Activated T-cell treated with anti-CD3 and anti-CD28 coated beads, Interleukin-2, amount 50 U/mL, for 24 hours (primary cell): Measurements from ENCODE around the gene ZNF784.

Experiments
- DNase-seq: peaks from one replicate; pipeline ENCODE4 v3.0.0-alpha.2; 2020
- H3K27ac Mint-ChIP-seq: 2 replicates; pipeline ENCODE4 v1.8.0; 2020; ENCODE audit warnings: mild to moderate bottlenecking, mixed read lengths
- H3K27me3 Mint-ChIP-seq: 2 replicates; pipeline ENCODE4 v1.8.0; 2020; ENCODE audit warnings: mixed read lengths
- H3K36me3 Mint-ChIP-seq: 2 replicates; pipeline ENCODE4 v1.8.0; 2020; ENCODE audit warnings: low read depth, mixed read lengths
- H3K4me1 Mint-ChIP-seq: 2 replicates; pipeline ENCODE4 v1.8.0; 2020; ENCODE audit warnings: low read depth, mixed read lengths
- H3K4me3 Mint-ChIP-seq: 2 replicates; pipeline ENCODE4 v1.8.0; 2020; ENCODE audit warnings: mild to moderate bottlenecking, moderate library complexity, mixed read lengths
- H3K9me3 Mint-ChIP-seq: 2 replicates; pipeline ENCODE4 v1.8.0; 2020; ENCODE audit warnings: mixed read lengths

ZNF784 gene

DNA sequence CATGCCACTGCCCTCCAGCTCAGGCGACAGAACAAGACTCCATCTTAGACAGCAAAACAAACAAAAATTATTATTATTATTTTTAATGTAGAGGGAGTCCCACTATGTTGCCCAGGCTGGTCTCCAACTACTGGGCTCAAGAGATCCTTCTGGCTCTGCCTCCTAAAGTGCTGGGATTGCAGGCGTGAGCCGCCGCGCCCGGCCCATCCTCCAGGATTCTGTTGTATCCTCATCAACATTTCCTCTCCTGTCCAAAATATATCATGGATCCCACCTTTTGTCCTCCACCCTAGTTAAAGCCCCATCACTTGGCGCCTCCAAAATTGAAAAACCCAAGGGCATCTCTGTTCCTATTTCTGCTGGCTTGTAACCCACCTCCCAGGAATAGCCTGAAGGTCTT is 1.2 kb downstream of the ZNF784 start:
- peaks cover 5% of the 10 kb centered on the region for H3K27me3 Mint-ChIP-seq
- no peak overlapping the region for H3K4me3 Mint-ChIP-seq
- peaks cover 18% of the 10 kb centered on the region for H3K36me3 Mint-ChIP-seq
- no peaks in the 10 kb centered on the region for H3K9me3 Mint-ChIP-seq
- no peak for DNase-seq
- no peak overlapping the region for H3K27ac Mint-ChIP-seq
- H3K4me1 Mint-ChIP-seq, result peaks cover 55% of the 10 kb centered on the region

DNA sequence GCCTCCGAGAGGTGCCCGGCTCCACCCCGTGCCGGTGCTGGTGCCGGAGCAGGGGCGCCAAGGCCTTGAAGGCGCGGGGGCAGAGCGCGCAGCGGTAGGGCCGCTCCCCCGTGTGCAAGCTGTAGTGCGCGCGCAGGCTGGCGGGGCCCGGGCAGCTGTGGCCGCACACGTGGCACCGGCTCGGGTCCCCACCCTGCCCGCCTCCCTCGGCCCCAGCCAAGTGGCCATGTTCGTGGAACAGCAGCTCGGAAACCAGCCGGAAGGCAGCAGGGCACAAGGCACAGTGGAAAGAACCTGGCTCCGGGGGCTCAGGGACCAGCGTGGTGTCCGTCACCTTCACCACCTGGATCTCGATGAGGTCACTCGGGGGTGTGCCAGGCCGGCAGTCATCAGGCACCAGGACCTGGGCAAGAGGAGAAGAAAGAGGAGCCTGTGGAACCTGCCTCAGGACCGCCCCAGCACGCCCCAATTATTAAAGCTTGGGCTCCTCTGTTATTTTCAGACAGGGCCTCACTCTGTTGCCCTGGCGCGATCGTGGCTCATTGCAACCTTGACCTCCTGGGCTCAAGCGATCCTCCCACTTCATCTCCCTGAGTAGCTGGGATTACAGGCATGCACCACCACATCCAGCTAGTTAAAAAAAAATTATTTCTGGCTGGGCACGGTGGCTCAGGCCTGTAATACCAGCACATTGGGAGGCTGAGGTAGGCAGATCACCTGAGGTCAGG is 2.0 kb downstream of the ZNF784 start:
- peaks cover 25% of the 10 kb centered on the region for H3K36me3 Mint-ChIP-seq
- no peak overlapping the region for H3K4me3 Mint-ChIP-seq
- H3K9me3 Mint-ChIP-seq, result no peaks in the 10 kb centered on the region
- peaks cover 55% of the 10 kb centered on the region for H3K4me1 Mint-ChIP-seq
- peaks cover 5% of the 10 kb centered on the region for H3K27me3 Mint-ChIP-seq
- H3K27ac Mint-ChIP-seq, result no peak overlapping the region
- DNase-seq, result no peak

GRCh38 chr19:55621673-55622231 is 2.6 kb downstream of the ZNF784 start:
- no peak for DNase-seq
- Mint-ChIP-seq H3K4me3 (no peak overlapping the region), H3K9me3 (no peaks in the 10 kb centered on the region), H3K36me3 (peaks cover 30% of the 10 kb centered on the region), H3K27ac (no peak overlapping the region), H3K27me3 (no peaks in the 10 kb centered on the region), H3K4me1 (peaks cover 49% of the 10 kb centered on the region)

DNA sequence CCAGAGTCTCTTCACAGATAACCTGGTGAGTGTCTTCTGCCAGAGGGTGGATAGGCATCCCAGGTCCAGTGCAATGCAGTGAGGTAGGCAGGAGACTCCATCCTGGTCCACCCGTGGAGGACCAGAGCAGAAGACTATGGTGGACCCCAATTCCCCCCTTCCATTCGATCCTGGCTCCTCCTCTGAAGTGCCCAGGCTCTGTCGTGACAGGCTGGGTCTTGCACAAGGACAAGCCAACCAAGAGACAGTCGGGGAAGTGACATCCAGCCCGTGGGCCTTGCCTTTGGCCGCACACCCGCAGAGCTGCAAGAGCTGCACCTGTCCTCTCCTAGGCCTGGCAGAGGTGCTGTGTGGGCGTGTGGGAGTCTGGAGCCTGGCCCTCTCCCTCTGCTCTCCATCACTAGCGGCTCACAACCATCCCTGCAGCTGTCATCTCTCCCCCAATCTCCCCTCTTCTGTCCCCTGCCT is 3.1 kb downstream of the ZNF784 start:
- Mint-ChIP-seq H3K27ac (no peak overlapping the region), H3K4me3 (no peak overlapping the region), H3K4me1 (peaks cover 44% of the 10 kb centered on the region), H3K27me3 (no peaks in the 10 kb centered on the region), H3K9me3 (no peaks in the 10 kb centered on the region), H3K36me3 (peaks cover 35% of the 10 kb centered on the region)
- no peak for DNase-seq

DNA sequence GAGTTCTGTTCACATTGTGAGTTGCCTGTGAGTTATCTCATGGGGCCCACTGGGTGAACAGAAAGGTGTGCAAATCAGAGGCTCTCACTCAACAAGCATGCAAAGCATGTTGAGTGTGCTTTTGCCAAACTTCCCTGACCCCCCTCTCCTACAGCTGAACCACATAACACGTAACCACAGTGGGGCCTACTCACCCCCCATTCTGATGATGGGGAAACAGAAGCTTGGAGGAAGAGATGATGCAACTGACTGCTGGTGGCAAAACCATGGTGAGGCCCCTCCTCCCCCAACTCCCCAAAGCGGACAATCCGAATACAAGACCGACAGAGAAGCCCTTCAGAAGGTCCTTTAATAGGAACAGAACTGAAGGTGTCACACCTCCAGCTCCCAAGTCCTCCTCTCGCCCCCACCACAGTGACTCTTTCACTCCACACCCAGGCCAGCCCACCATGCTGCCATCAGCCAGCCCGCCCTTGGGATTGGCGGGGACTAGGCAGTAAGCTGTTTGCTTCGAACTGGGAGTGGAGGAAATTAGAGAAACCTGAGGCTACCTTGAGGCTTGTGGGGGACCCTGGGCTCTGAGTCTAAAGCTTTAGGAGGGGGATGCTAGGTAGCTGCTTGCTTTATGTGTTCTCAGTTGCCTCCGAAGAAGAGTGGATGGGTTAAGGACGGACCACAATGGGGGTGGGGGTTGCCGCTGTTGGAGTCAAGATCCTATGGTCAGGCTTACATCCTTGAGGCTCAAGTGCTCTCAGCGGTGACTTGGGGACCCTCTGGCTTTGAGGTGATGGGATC is 3.8 kb downstream of the ZNF784 start:
- Mint-ChIP-seq H3K27me3 (no peaks in the 10 kb centered on the region), H3K4me1 (peaks cover 39% of the 10 kb centered on the region), H3K9me3 (no peaks in the 10 kb centered on the region), H3K36me3 (peaks cover 40% of the 10 kb centered on the region), H3K4me3 (no peak overlapping the region), H3K27ac (peak overlapping the region; percentile 44)
- no peak for DNase-seq

DNA sequence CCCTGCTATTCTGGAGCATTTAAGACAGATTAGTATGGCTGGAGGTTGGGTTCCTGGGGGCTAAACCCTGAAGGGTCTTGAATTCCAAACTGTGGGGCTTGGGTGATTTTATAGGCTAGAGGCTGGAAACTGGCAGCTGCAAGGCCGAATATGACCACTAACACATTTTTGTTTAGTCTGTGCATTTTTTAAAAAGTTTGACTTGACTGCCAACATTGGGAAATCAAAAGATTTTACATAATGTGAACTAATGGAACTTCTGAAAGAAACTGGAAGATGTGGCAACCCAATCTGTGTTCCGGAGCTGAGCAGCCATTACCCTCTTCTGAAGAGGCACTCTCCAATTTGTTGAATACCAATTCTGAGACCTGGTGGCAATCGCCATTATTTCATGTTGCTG is 5.1 kb downstream of the ZNF784 start:
- Mint-ChIP-seq H3K36me3 (peaks cover 44% of the 10 kb centered on the region), H3K27ac (no peak overlapping the region), H3K9me3 (no peaks in the 10 kb centered on the region), H3K4me3 (no peak overlapping the region), H3K4me1 (peaks cover 31% of the 10 kb centered on the region), H3K27me3 (no peaks in the 10 kb centered on the region)
- DNase-seq, result no peak

GRCh38 chr19:55618426-55618825 is 5.9 kb downstream of the ZNF784 start:
- Mint-ChIP-seq H3K27me3 (no peaks in the 10 kb centered on the region), H3K27ac (no peak overlapping the region), H3K4me3 (no peak overlapping the region), H3K4me1 (peaks cover 25% of the 10 kb centered on the region), H3K36me3 (peaks cover 44% of the 10 kb centered on the region), H3K9me3 (no peaks in the 10 kb centered on the region)
- DNase-seq, result no peak

DNA sequence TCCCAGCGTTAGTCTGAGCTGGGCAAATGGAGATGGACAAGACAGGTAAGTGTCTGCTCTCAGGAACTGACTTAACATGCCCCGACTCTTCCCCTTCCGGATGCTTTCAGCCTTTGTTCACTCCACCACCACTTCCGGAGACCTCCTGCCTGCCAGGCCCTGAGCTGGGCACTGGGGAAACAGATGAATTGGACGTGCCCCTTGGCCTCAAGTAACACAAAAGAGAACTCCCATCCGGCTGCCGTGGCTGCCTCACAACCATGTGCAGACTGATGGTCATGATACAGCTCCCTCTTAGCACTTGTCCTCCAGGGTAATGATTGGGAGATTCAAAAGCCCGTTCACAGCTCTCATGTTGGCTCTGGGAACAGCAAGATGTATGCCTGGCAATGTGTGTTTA is 6.9 kb downstream of the ZNF784 start:
- no peaks in the 10 kb centered on the region for H3K9me3 Mint-ChIP-seq
- DNase-seq, result no peak
- H3K27me3 Mint-ChIP-seq, result no peaks in the 10 kb centered on the region
- peaks cover 22% of the 10 kb centered on the region for H3K4me1 Mint-ChIP-seq
- H3K27ac Mint-ChIP-seq, result no peak overlapping the region
- H3K4me3 Mint-ChIP-seq, result no peak overlapping the region
- H3K36me3 Mint-ChIP-seq, result peaks cover 54% of the 10 kb centered on the region

DNA sequence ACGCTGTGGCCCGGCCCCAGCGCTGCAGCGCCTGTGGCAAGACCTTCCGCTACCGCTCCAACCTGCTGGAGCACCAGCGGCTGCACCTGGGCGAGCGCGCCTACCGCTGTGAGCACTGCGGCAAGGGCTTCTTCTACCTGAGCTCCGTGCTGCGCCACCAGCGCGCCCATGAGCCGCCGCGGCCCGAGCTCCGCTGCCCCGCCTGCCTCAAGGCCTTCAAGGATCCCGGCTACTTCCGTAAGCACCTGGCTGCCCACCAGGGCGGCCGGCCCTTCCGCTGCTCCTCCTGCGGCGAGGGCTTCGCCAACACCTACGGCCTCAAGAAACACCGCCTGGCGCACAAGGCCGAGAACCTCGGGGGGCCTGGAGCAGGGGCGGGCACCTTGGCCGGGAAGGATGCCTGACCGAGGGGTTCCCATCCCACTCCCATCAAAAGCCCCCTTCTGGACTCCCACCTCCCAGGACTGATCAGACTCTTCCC is 7.9 kb downstream of the ZNF784 start:
- Mint-ChIP-seq H3K9me3 (no peaks in the 10 kb centered on the region), H3K36me3 (peaks cover 63% of the 10 kb centered on the region), H3K27ac (no peak overlapping the region), H3K4me3 (no peak overlapping the region), H3K27me3 (no peaks in the 10 kb centered on the region), H3K4me1 (peaks cover 32% of the 10 kb centered on the region)
- no peak for DNase-seq

- Mint-ChIP-seq H3K9me3 (no peaks in the 10 kb centered on the region), H3K4me1 (peaks cover 32% of the 10 kb centered on the region), H3K27ac (no peak overlapping the region), H3K4me3 (no peak overlapping the region), H3K27me3 (no peaks in the 10 kb centered on the region), H3K36me3 (peaks cover 64% of the 10 kb centered on the region)
- no peak for DNase-seq
Observed at GRCh38 chr19:55615543-55616394, 8.6 kb downstream of the ZNF784 start.

DNA sequence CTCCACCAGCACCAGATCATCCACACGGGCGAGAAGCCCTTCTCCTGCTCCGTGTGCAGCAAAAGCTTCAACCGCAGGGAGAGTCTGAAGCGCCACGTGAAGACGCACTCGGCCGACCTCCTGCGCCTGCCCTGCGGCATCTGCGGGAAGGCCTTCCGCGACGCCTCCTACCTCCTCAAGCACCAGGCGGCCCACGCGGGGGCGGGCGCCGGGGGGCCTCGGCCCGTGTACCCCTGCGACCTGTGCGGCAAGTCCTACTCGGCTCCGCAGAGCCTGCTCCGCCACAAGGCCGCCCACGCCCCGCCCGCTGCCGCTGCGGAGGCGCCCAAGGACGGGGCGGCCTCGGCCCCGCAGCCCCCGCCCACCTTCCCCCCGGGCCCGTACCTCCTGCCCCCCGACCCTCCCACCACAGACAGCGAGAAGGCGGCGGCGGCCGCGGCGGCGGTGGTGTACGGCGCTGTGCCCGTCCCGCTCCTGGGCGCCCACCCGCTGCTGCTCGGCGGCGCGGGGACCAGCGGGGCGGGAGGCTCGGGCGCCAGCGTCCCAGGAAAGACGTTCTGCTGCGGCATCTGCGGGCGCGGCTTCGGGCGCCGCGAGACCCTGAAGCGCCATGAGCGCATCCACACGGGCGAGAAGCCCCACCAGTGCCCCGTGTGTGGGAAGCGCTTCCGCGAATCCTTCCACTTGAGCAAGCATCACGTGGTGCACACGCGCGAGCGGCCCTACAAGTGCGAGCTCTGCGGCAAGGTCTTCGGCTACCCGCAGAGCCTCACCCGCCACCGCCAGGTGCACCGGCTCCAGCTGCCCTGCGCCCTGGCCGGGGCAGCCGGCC is 9.4 kb downstream of the ZNF784 start:
- H3K4me1 Mint-ChIP-seq, result peaks cover 30% of the 10 kb centered on the region

GRCh38 chr19:55613930-55614710 is 10.2 kb downstream of the ZNF784 start:
- Mint-ChIP-seq H3K27ac (no peak overlapping the region), H3K27me3 (no peaks in the 10 kb centered on the region), H3K4me3 (no peak overlapping the region), H3K9me3 (no peaks in the 10 kb centered on the region), H3K4me1 (peaks cover 30% of the 10 kb centered on the region), H3K36me3 (peaks cover 65% of the 10 kb centered on the region)
- no peak for DNase-seq

More for the DNA sequence above, 9.4 kb downstream of the ZNF784 start:
- no peak overlapping the region for H3K4me3 Mint-ChIP-seq
- no peak for DNase-seq
- no peaks in the 10 kb centered on the region for H3K27me3 Mint-ChIP-seq
- H3K27ac Mint-ChIP-seq, result no peak overlapping the region
- H3K9me3 Mint-ChIP-seq, result no peaks in the 10 kb centered on the region
- H3K36me3 Mint-ChIP-seq, result peaks cover 64% of the 10 kb centered on the region

- no peak for DNase-seq
- Mint-ChIP-seq H3K36me3 (peaks cover 72% of the 10 kb centered on the region), H3K4me1 (peaks cover 35% of the 10 kb centered on the region), H3K4me3 (no peak overlapping the region), H3K27me3 (no peaks in the 10 kb centered on the region), H3K27ac (no peak overlapping the region), H3K9me3 (no peaks in the 10 kb centered on the region)
Observed at GRCh38 chr19:55613396-55613795, 11.0 kb downstream of the ZNF784 start.
